ENCODE results near the gene OR13J1.

DNA sequence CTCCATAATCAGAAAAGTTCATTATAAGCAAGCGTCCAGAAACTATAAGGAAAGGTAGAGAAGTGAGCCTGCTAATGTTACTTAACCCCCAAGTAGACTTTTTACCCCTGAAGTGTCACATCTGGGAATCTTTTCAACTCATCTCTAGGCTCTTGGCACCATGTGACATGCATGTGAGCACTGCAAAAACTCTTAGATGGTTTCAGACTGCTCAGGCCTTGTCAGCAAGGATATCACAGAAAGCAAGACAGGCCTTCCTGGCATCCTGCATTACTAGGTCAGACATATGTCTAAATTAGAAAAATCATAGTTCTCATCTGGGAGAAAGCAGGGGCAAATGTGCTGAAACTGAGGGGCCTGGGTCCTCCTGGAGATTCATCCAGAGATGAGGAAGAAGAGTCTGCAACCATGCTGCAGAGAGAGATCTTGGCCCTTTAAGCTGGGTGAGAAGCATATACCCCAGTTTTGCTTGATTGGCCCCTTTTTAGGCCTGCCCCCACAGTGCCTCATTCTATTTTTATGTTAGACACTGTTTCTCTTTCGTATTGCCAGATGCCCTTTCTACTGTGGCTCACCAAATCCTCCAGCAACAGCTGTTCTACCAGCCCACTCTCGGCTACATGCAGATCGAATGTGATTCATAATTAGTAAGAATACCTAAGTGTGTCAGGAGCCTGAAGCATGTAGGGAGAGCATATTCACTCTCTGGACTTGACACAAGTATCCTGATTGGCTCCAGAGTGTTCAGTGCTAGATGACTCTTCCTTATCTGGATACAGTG lies 22.2 kb downstream of the OR13J1 start:
- no peak for TF ChIP-seq CTCF (IDR thresholded peaks at IDR 0.05)
- no peak for TF ChIP-seq POLR2A (IDR thresholded peaks at IDR 0.05)
- TF ChIP-seq POLR2AphosphoS5 (IDR thresholded peaks at IDR 0.05): no peak
- no peak for TF ChIP-seq EP300 (IDR thresholded peaks at IDR 0.05)

Measured in suprapubic skin (tissue), 4 donors.